IMR-90 (cell line): ENCODE measurements around the gene FMN1. TPM values are rescaled to one million over a fixed set of nuclear protein-coding genes. Genes with fewer than 3 reads are reported as not detected.

Experiments
- ATAC-seq: fragments of 200-7000 bp; cut with Tn5 transposase; 2 replicates; pipeline ENCODE4 v1.9.1; 2020; ENCODE audit warnings: low read depth, mild to moderate bottlenecking, moderate library complexity
- BruUV-seq: library from RNA; stranded (reverse); fragments of 400-500 nt; replicated peaks from 2 replicates; lab custom pipeline; 2021; lab: Mats Ljungman, UMichigan
- CTCF ChIA-PET: fragments of 300-600 bp; formaldehyde crosslinking; extraction: SDS; loops from one replicate; lab custom pipeline; 2021; ENCODE audit warnings: antibody characterized with exemption; lab: Yijun Ruan, JAX
- POLR2A ChIA-PET: fragments of 300-600 bp; sonication (Branson Sonifier 250); formaldehyde crosslinking; loops from one replicate; lab custom pipeline; 2022; ENCODE audit warnings: antibody characterized with exemption; ENCODE audit not compliant: unreplicated experiment; lab: Charles Lee
- DNase-seq: peaks from one replicate; pipeline ENCODE4 v3.0.0; 2013
- H2AFZ ChIP-seq: replicated peaks from 2 replicates; pipeline ENCODE3; 2013; ENCODE audit warnings: low read length, mild to moderate bottlenecking; ENCODE audit not compliant: poor library complexity
- H2AK5ac ChIP-seq: 2 replicates; pipeline ENCODE4 v1.6.1; 2013; ENCODE audit warnings: low read depth, low read length, inconsistent platforms
- H2AK9ac ChIP-seq: replicated peaks from 2 replicates; pipeline ENCODE3; 2013; ENCODE audit warnings: mild to moderate bottlenecking, low read depth, low read length, moderate library complexity; ENCODE audit not compliant: poor library complexity
- H2BK120ac ChIP-seq: 2 replicates; pipeline ENCODE4 v1.6.1; 2013; ENCODE audit warnings: low read depth, low read length, inconsistent platforms
- H2BK15ac ChIP-seq: 3 replicates; pipeline ENCODE4 v1.6.1; 2013; ENCODE audit warnings: low read depth, low read length, inconsistent platforms
- H2BK20ac ChIP-seq: 2 replicates; pipeline ENCODE4 v1.6.1; 2013; ENCODE audit warnings: low read depth, mild to moderate bottlenecking, inconsistent platforms, low read length, moderate library complexity
- H2BK5ac ChIP-seq: 2 replicates; pipeline ENCODE4 v1.6.1; 2013; ENCODE audit warnings: mild to moderate bottlenecking, low read depth, low read length, inconsistent platforms; ENCODE audit not compliant: poor library complexity, severe bottlenecking
- H3K14ac ChIP-seq: replicated peaks from 2 replicates; pipeline ENCODE4 v1.6.1; 2013; ENCODE audit warnings: low read depth, low read length, inconsistent platforms
- H3K18ac ChIP-seq: 2 replicates; pipeline ENCODE4 v1.6.1; 2013; ENCODE audit warnings: low read depth, low read length, control low read depth
- H3K23ac ChIP-seq: 2 replicates; pipeline ENCODE4 v1.6.1; 2013; ENCODE audit warnings: low read depth, low read length, inconsistent platforms
- H3K27ac ChIP-seq: 2 replicates; pipeline ENCODE4 v1.5.1; 2013; ENCODE audit warnings: mild to moderate bottlenecking, control low read depth, low read length; ENCODE audit not compliant: insufficient read depth
- H3K27me3 ChIP-seq: 2 replicates; pipeline ENCODE4 v1.6.1; 2013; ENCODE audit warnings: low read length; ENCODE audit not compliant: control insufficient read depth, insufficient read depth
- H3K36me3 ChIP-seq: 2 replicates; pipeline ENCODE4 v1.6.1; 2013; ENCODE audit warnings: low read length, mixed read lengths; ENCODE audit not compliant: control insufficient read depth, insufficient read depth
- H3K4ac ChIP-seq: 2 replicates; pipeline ENCODE4 v1.6.1; 2013; ENCODE audit warnings: low read depth, low read length, inconsistent platforms
- H3K4me1 ChIP-seq: 2 replicates; pipeline ENCODE4 v1.6.1; 2013; ENCODE audit warnings: low read length, mixed read lengths; ENCODE audit not compliant: control insufficient read depth, insufficient read depth
- H3K4me2 ChIP-seq: 2 replicates; pipeline ENCODE4 v1.6.1; 2013; ENCODE audit warnings: low read depth, mild to moderate bottlenecking, control low read depth, low read length, moderate library complexity
- H3K4me3 ChIP-seq: 2 replicates; pipeline ENCODE4 v1.5.1; 2013; ENCODE audit warnings: low read depth, mild to moderate bottlenecking, control low read depth, low read length, moderate library complexity; ENCODE audit not compliant: insufficient read depth
- H3K56ac ChIP-seq: 2 replicates; pipeline ENCODE4 v1.6.1; 2013; ENCODE audit warnings: low read length, inconsistent platforms; ENCODE audit not compliant: insufficient read depth; ENCODE audit errors: extremely low read depth
- H3K79me1 ChIP-seq, 2 experiments: 2 replicates each; pipeline ENCODE4 v1.6.1; 2013; ENCODE audit warnings: low read length in 2 of 2, inconsistent platforms in 1 of 2, low read depth in 1 of 2
- H3K9ac ChIP-seq: 2 replicates; pipeline ENCODE4 v1.6.1; 2013; ENCODE audit warnings: low read depth, low read length, control low read depth
- H3K9me1 ChIP-seq: 2 replicates; pipeline ENCODE4 v1.6.1; 2013; ENCODE audit warnings: low read length, inconsistent platforms; ENCODE audit not compliant: insufficient read depth
- H3K9me3 ChIP-seq: 2 replicates; pipeline ENCODE4 v1.6.1; 2013; ENCODE audit warnings: low read length; ENCODE audit not compliant: control insufficient read depth, insufficient read depth
- H4K20me1 ChIP-seq: 2 replicates; pipeline ENCODE4 v1.6.1; 2013; ENCODE audit warnings: low read length, inconsistent platforms; ENCODE audit not compliant: insufficient read depth
- H4K5ac ChIP-seq: 2 replicates; pipeline ENCODE4 v1.6.1; 2013; ENCODE audit warnings: mild to moderate bottlenecking, low read depth, low read length, control low read depth
- H4K8ac ChIP-seq, 2 experiments: 2 replicates each; pipeline ENCODE4 v1.6.1; 2013; ENCODE audit warnings: low read depth in 2 of 2, low read length in 2 of 2, control low read depth in 1 of 2, inconsistent platforms in 1 of 2
- H4K91ac ChIP-seq: 2 replicates; pipeline ENCODE4 v1.6.1; 2013; ENCODE audit warnings: low read depth, low read length, inconsistent platforms; ENCODE audit not compliant: insufficient read depth
- BHLHE40 ChIP-seq: fragments of 150-350 bp; IDR thresholded peaks from 2 replicates; pipeline ENCODE4 v1.6.1; 2016; ENCODE audit warnings: mild to moderate bottlenecking, low read depth, low read length
- CEBPB ChIP-seq: IDR thresholded peaks from 2 replicates; pipeline ENCODE4 v1.6.1; 2012; ENCODE audit warnings: low read depth, low read length, improper control_type of control experiment
- CHD1 ChIP-seq: IDR thresholded peaks from 2 replicates; pipeline ENCODE4 v1.6.1; 2012; ENCODE audit warnings: low read depth, low read length, improper control_type of control experiment
- FOS ChIP-seq: fragments of 150-350 bp; IDR thresholded peaks from 2 replicates; pipeline ENCODE4 v1.6.1; 2016; ENCODE audit warnings: low read depth, low read length
- MAZ ChIP-seq: IDR thresholded peaks from 2 replicates; pipeline ENCODE4 v1.6.1; 2012; ENCODE audit warnings: low read depth, mild to moderate bottlenecking, low read length, improper control_type of control experiment, moderate library complexity, borderline replicate concordance
- MXI1 ChIP-seq: IDR thresholded peaks from 2 replicates; pipeline ENCODE4 v1.6.1; 2012; ENCODE audit warnings: low read depth, mild to moderate bottlenecking, low read length, moderate library complexity, borderline replicate concordance
- NFE2L2 ChIP-seq: fragments of 150-350 bp; IDR thresholded peaks from 2 replicates; pipeline ENCODE4 v1.6.1; 2016; ENCODE audit warnings: low read depth, mild to moderate bottlenecking, low read length
- POLR2A ChIP-seq: IDR thresholded peaks from 2 replicates; pipeline ENCODE4 v1.6.1; 2012; ENCODE audit warnings: mild to moderate bottlenecking, low read depth, low read length
- RAD21 ChIP-seq: IDR thresholded peaks from 2 replicates; pipeline ENCODE4 v1.6.1; 2012; ENCODE audit warnings: low read length, improper control_type of control experiment
- RCOR1 ChIP-seq: IDR thresholded peaks from 2 replicates; pipeline ENCODE4 v1.6.1; 2012; ENCODE audit warnings: mild to moderate bottlenecking, low read length, improper control_type of control experiment; ENCODE audit not compliant: insufficient replicate concordance
- RFX5 ChIP-seq: IDR thresholded peaks from 2 replicates; pipeline ENCODE4 v1.8.0; 2012; ENCODE audit warnings: low read depth, mild to moderate bottlenecking, low read length, moderate library complexity
- SMC3 ChIP-seq: fragments of 150-350 bp; IDR thresholded peaks from 2 replicates; pipeline ENCODE4 v1.6.1; 2016; ENCODE audit warnings: low read depth, mild to moderate bottlenecking, antibody characterized with exemption, low read length, moderate library complexity
- WGBS, 2 experiments: methylation state at CpG; one replicate each; pipeline versions ENCODE4 v1.1.5 to v1.1.7; 2013; ENCODE audit warnings: missing lambda C conversion rate in 2 of 2; ENCODE audit not compliant: insufficient read length in 1 of 2; ENCODE audit errors: extremely low coverage in 2 of 2; 5-methylcytosine and 5-hydroxymethylcytosine counted together
- dilution Hi-C: fragments of 300-500 bp; cut with HindIII; formaldehyde crosslinking; loops from one replicate; pipeline ENCODE4 v1.14.3; 2018; ENCODE audit warnings: low sequenced_read_pairs; ENCODE audit not compliant: unreplicated experiment
- in situ Hi-C: fragments of 300-500 bp; cut with MboI; formaldehyde crosslinking; loops from 3 replicates; pipeline ENCODE4 v1.14.3; 2019; ENCODE audit warnings: low sequenced_read_pairs, inconsistent platforms, mixed read lengths
- intact Hi-C: fragments of 100-400 bp; cut with micrococcal nuclease; formaldehyde crosslinking; loops from 2 replicates; pipeline ENCODE4 v1.10.0; 2022
- polyA plus RNA-seq, 3 experiments: library from polyadenylated mRNA; depleted of rRNA; stranded (reverse); fragments of >200 nt; gene quantifications; 2 replicates each; pipeline ENCODE4 v1.2.3, GENCODE V29; 2012; ENCODE audit warnings: low replicate concordance in 1 of 3
- total RNA-seq: library from RNA; depleted of rRNA; stranded (reverse); fragments of >200 nt; gene quantifications from 2 replicates; pipeline ENCODE4 v1.2.3, GENCODE V29; 2012
- TF ChIP-seq, protein P1 (sequence below): conservative IDR thresholded peaks from 2 replicates; pipeline ENCODE4 v1.5.1; 2012; ENCODE audit warnings: mild to moderate bottlenecking, low read depth, low read length, improper control_type of control experiment
- TF ChIP-seq, protein P2 (sequence below): fragments of 150-350 bp; IDR thresholded peaks from 2 replicates; pipeline ENCODE4 v1.6.1; 2017; ENCODE audit warnings: mild to moderate bottlenecking, antibody characterized with exemption, low read length, low read depth
- TF ChIP-seq, protein P3 (sequence below): fragments of 150-350 bp; IDR thresholded peaks from 2 replicates; pipeline ENCODE4 v1.6.1; 2016; ENCODE audit warnings: low read depth, mild to moderate bottlenecking, low read length, moderate library complexity, borderline replicate concordance

The FMN1 gene
- total and polyA plus RNA-seq, 2 of the 4 experiments (the other 2 are of a cell fraction), result 7.3 to 17.6 TPM

DNA sequence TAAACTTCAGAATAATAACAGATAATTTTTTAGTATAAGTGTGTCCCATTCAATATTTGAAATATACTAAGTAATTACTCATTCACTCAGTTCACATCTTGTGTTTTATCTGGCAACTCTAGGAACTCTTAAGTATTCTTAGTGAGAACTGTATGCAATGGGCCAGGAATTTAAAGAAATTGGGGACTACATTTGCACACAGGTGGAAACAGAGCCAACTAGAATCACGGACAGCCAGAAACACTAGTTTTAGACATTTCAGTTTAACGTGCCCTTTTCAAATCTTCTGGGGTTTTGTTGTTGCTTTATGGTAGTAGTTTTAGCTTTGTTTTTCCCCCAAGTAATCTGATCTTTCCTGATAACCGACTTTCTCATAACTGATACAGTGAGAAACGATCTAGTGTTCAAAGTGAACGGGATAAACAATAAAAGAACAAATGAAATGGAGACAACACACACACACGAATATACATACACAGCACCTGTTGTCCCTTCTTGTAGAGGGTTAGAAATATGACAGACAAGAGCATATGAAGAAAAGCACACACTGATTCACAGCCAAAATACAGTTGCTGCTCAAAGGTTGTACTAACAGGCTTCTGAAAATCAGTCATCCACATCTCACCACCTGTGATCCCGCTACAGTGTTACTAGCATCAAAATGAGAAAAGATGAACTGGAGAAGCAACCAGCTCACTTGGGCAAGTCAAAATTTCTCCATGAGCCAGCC lies 167.0 kb downstream of the FMN1 start:
- peaks cover 58% of the 10 kb centered on the region; the same call in 1 of the 2 replicates for H4K20me1 ChIP-seq
- H3K4me2 ChIP-seq, result no peak overlapping the region; the same call in 1 of the 2 replicates

More for the DNA sequence above, 167.0 kb downstream of the FMN1 start:
- Histone ChIP-seq H3K56ac (no peak overlapping the region), H3K79me1 (peaks cover 8 to 55% of the 10 kb centered on the region in 2 experiments; a peak in 2 of 4 replicates), H4K5ac (0 out of 2 replicates have a peak overlapping the region, but pooled peaks have one; percentile 55), H3K9ac (no peak overlapping the region), H3K4me1 (peaks cover 21% of the 10 kb centered on the region), H3K4me3 (no peak overlapping the region), H3K9me1 (no peaks in the 10 kb centered on the region; the same call in 1 of the 2 replicates), H3K23ac (peak overlapping the region; percentile 73; the same call in 1 of the 2 replicates), H3K4ac (no peak overlapping the region), H2AK9ac (no peak overlapping the region), H2BK5ac (no peak overlapping the region), H3K9me3 (no peaks in the 10 kb centered on the region), H2BK15ac (no peak overlapping the region), H3K27me3 (no peaks in the 10 kb centered on the region), H3K36me3 (no peaks in the 10 kb centered on the region), H2BK120ac (no peak overlapping the region), H2AFZ (no peak overlapping the region), H4K91ac (no peak overlapping the region), H3K18ac (no peak overlapping the region), H3K27ac (no peak overlapping the region), H2AK5ac (no peak overlapping the region), H4K8ac (no peak overlapping the region), H2BK20ac (no peak overlapping the region), H3K14ac (no peak overlapping the region; the same call in 1 of the 2 replicates)
- POLR2A ChIA-PET, result no interaction called here
- ATAC-seq, result no peak
- intact Hi-C loops, result no loop called here
- dilution Hi-C loops, result no loop called here
- in situ Hi-C loops, result no loop called here
- BruUV-seq, result no TSS peak
- CTCF ChIA-PET, result no interaction called here
- no CpG with 5 or more reads among the region's 7 CpGs for WGBS, 2 experiments
- DNase-seq, result no peak
- TF ChIP-seq MAZ, result no peak
- TF ChIP-seq SMC3, result no peak
- TF ChIP-seq RCOR1, result no peak
- TF ChIP-seq, protein P1, sequence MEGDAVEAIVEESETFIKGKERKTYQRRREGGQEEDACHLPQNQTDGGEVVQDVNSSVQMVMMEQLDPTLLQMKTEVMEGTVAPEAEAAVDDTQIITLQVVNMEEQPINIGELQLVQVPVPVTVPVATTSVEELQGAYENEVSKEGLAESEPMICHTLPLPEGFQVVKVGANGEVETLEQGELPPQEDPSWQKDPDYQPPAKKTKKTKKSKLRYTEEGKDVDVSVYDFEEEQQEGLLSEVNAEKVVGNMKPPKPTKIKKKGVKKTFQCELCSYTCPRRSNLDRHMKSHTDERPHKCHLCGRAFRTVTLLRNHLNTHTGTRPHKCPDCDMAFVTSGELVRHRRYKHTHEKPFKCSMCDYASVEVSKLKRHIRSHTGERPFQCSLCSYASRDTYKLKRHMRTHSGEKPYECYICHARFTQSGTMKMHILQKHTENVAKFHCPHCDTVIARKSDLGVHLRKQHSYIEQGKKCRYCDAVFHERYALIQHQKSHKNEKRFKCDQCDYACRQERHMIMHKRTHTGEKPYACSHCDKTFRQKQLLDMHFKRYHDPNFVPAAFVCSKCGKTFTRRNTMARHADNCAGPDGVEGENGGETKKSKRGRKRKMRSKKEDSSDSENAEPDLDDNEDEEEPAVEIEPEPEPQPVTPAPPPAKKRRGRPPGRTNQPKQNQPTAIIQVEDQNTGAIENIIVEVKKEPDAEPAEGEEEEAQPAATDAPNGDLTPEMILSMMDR, result no peak
- TF ChIP-seq CHD1, result no peak
- TF ChIP-seq RAD21, result no peak
- no peak for TF ChIP-seq CEBPB
- no peak for TF ChIP-seq FOS
- TF ChIP-seq POLR2A, result no peak
- no peak for TF ChIP-seq MXI1
- TF ChIP-seq, protein P2, sequence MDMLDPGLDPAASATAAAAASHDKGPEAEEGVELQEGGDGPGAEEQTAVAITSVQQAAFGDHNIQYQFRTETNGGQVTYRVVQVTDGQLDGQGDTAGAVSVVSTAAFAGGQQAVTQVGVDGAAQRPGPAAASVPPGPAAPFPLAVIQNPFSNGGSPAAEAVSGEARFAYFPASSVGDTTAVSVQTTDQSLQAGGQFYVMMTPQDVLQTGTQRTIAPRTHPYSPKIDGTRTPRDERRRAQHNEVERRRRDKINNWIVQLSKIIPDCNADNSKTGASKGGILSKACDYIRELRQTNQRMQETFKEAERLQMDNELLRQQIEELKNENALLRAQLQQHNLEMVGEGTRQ, result no peak
- TF ChIP-seq, protein P3, sequence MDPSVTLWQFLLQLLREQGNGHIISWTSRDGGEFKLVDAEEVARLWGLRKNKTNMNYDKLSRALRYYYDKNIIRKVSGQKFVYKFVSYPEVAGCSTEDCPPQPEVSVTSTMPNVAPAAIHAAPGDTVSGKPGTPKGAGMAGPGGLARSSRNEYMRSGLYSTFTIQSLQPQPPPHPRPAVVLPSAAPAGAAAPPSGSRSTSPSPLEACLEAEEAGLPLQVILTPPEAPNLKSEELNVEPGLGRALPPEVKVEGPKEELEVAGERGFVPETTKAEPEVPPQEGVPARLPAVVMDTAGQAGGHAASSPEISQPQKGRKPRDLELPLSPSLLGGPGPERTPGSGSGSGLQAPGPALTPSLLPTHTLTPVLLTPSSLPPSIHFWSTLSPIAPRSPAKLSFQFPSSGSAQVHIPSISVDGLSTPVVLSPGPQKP, result no peak
- TF ChIP-seq NFE2L2, result no peak
- TF ChIP-seq BHLHE40, result no peak
- TF ChIP-seq RFX5, result no peak
